RWPE2 (cell line): ENCODE results near the gene SNRNP70.

ENCODE experiments used
- ATAC-seq: fragments of 200-7000 bp; cut with Tn5 transposase; 3 replicates; pipeline ENCODE4 v1.9.1; 2021; ENCODE audit warnings: low read depth
- DNase-seq: peaks from one replicate; pipeline ENCODE4 v3.0.0-alpha.2; 2020; ENCODE audit warnings: low spot score
- H3K27ac ChIP-seq: fragments of 450-650 bp; 2 replicates; pipeline ENCODE4 v1.5.1; 2017; ENCODE audit warnings: mild to moderate bottlenecking; ENCODE audit not compliant: poor library complexity, severe bottlenecking
- H3K27me3 ChIP-seq: fragments of 250-450 bp; sonication (Bioruptor Pico); 2 replicates; pipeline ENCODE4 v1.5.1; 2021; ENCODE audit warnings: mild to moderate bottlenecking, moderate library complexity; ENCODE audit not compliant: insufficient read depth, poor library complexity, severe bottlenecking
- H3K36me3 ChIP-seq: fragments of 250-450 bp; sonication (Bioruptor Pico); 2 replicates; pipeline ENCODE4 v1.5.1; 2020; ENCODE audit warnings: low read depth, mild to moderate bottlenecking, moderate library complexity
- H3K4me1 ChIP-seq: fragments of 250-450 bp; sonication (Bioruptor Pico); 2 replicates; pipeline ENCODE4 v1.5.1; 2021; ENCODE audit warnings: mild to moderate bottlenecking, moderate library complexity; ENCODE audit not compliant: insufficient read depth, poor library complexity, severe bottlenecking
- H3K4me3 ChIP-seq: fragments of 250-450 bp; sonication (Bioruptor Pico); 2 replicates; pipeline ENCODE4 v1.5.1; 2021; ENCODE audit warnings: mild to moderate bottlenecking, moderate library complexity; ENCODE audit not compliant: severe bottlenecking
- H3K9me3 ChIP-seq: fragments of 250-450 bp; sonication (Bioruptor Pico); 2 replicates; pipeline ENCODE4 v1.5.1; 2021; ENCODE audit warnings: mild to moderate bottlenecking, moderate library complexity; ENCODE audit not compliant: severe bottlenecking
- CTCF ChIP-seq: fragments of 450-650 bp; IDR thresholded peaks from one replicate; pipeline ENCODE4 v1.5.1; 2017; ENCODE audit warnings: mild to moderate bottlenecking, moderate library complexity; ENCODE audit not compliant: poor library complexity, severe bottlenecking

The SNRNP70 gene

GRCh38 chr19:49110567-49110966, 25.3 kb downstream of the SNRNP70 start:
- DNase-seq (no peak), ATAC-seq (no peak)
- Histone ChIP-seq H3K4me3 (no peak overlapping the region), H3K9me3 (no peaks in the 10 kb centered on the region), H3K36me3 (peaks cover 36% of the 10 kb centered on the region), H3K4me1 (peaks cover 4% of the 10 kb centered on the region), H3K27ac (no peak overlapping the region), H3K27me3 (no peaks in the 10 kb centered on the region)
- no peak for TF ChIP-seq CTCF

GRCh38 chr19:49111218-49111998, 26.2 kb downstream of the SNRNP70 start:
- TF ChIP-seq CTCF: no peak
- Histone ChIP-seq H3K4me1 (peaks cover 4% of the 10 kb centered on the region), H3K27me3 (no peaks in the 10 kb centered on the region), H3K4me3 (no peak overlapping the region), H3K9me3 (no peaks in the 10 kb centered on the region), H3K36me3 (peaks cover 30% of the 10 kb centered on the region), H3K27ac (no peak overlapping the region)
- ATAC-seq (no peak), DNase-seq (no peak)

GRCh38 chr19:49113762-49114629, 28.7 kb downstream of the SNRNP70 start, which contains the start of gene LIN7B:
Gene LIN7B (plus strand): TSS chr19:49114370. CDS start chr19:49114405, 35 bp downstream.
- Histone ChIP-seq H3K4me3 (peak within 1 kb of the TSS; percentile 50), H3K27me3 (no peaks in the 10 kb centered on the region), H3K4me1 (peaks cover 4% of the 10 kb centered on the region), H3K9me3 (no peaks in the 10 kb centered on the region), H3K27ac (peak within 1 kb of the TSS; percentile 27), H3K36me3 (peaks cover 5% of the 10 kb centered on the region; the same call in 1 of the 2 replicates)
- TF ChIP-seq CTCF: peak; percentile 87
- DNase-seq: no peak
- ATAC-seq: peak; percentile 63

- no peak; the same call in 2 of the 3 replicates for ATAC-seq
- DNase-seq: no peak
- TF ChIP-seq CTCF: no peak
- no peaks in the 10 kb centered on the region for H3K36me3 ChIP-seq
- H3K4me1 ChIP-seq: peaks cover 4% of the 10 kb centered on the region
- H3K4me3 ChIP-seq: peak overlapping the region; percentile 50
- no peaks in the 10 kb centered on the region for H3K27me3 ChIP-seq
- H3K9me3 ChIP-seq: no peaks in the 10 kb centered on the region
- peak overlapping the region; percentile 27 for H3K27ac ChIP-seq
These were observed 29.5 kb downstream of the SNRNP70 start for GRCh38 chr19:49114630-49115363.
